Camera-type eye (tissue), 1 donor: ENCODE data around the gene CHIC1. TPM values are rescaled to one million over a fixed set of nuclear protein-coding genes. Genes with fewer than 3 reads are reported as not detected.

Experiments used
- total RNA-seq: library from RNA; depleted of rRNA; stranded (reverse); fragments of >200 nt; gene quantifications from one replicate; pipeline ENCODE4 v1.2.3, GENCODE V29; 2014

CHIC1 gene
- total RNA-seq = 21.9 TPM

GRCh38 chrX:73562984-73563737 is at the start of gene CHIC1:
Gene CHIC1 (plus strand): TSS chrX:73563197. CDS start chrX:73563285, 88 bp downstream.

Other genes starting within 250 kb of the CHIC1 start
- gene CDX4, start 116.1 kb upstream of the CHIC1 start, total RNA-seq = not detected